Tibial artery (tissue), 4 donors: ENCODE measurements around the gene ADAM17.
"Not testable (repeated sequence)": the region's sequence is repeated elsewhere in the genome, so short reads cannot be mapped to it uniquely, and the experiment has no call there.

Source experiments
- DNase-seq, 2 donors: peaks; one replicate each; pipeline ENCODE4 v3.0.0-alpha.2; 2019
- H3K27ac ChIP-seq, 2 donors: fragments of 200-600 bp; sonication (generic) in 1 of 2; 1 replicate in 1 of 2; 2 replicates in 1 of 2; pipeline ENCODE4 v1.5.1; 2018 to 2019; ENCODE audit warnings: mild to moderate bottlenecking in 1 of 2
- H3K27me3 ChIP-seq, 2 donors: fragments of 200-600 bp; sonication (generic) in 1 of 2; one replicate each; pipeline versions ENCODE4 v1.5.1 to v1.6.0; 2016 to 2019
- H3K36me3 ChIP-seq, 3 donors: fragments of 200-600 bp; sonication (generic) in 2 of 3; one replicate each; pipeline ENCODE4 v1.5.1; 2016 to 2019; ENCODE audit warnings: mild to moderate bottlenecking in 2 of 3
- H3K4me1 ChIP-seq, 4 donors: fragments of 200-600 bp; sonication (generic) in 2 of 4; 1 replicate in 3 of 4; 2 replicates in 1 of 4; pipeline ENCODE4 v1.5.1; 2016 to 2019
- H3K4me3 ChIP-seq, 2 donors: fragments of 200-600 bp; sonication (generic) in 1 of 2; 1 replicate in 1 of 2; 2 replicates in 1 of 2; pipeline ENCODE4 v1.5.1; 2018 to 2019; ENCODE audit warnings: mild to moderate bottlenecking in 2 of 2
- H3K9me3 ChIP-seq, 3 donors: fragments of 200-600 bp; sonication (generic) in 1 of 3; one replicate each; pipeline ENCODE4 v1.5.1; 2016 to 2019
- intact Hi-C: fragments of 100-400 bp; cut with DNase I; formaldehyde crosslinking; loops from one replicate; pipeline ENCODE4 v1.15.0; 2023; ENCODE audit warnings: low total_unique reads
- TF ChIP-seq, protein P1 (sequence below), 2 experiments: fragments of 200-600 bp in 1 of 2; fragments of 450-650 bp in 1 of 2; IDR thresholded peaks; one replicate each; pipeline ENCODE4 v1.5.1; 2017 to 2019; ENCODE audit warnings: antibody characterized with exemption in 2 of 2, mild to moderate bottlenecking in 1 of 2, moderate library complexity in 1 of 2

Gene ADAM17

DNA sequence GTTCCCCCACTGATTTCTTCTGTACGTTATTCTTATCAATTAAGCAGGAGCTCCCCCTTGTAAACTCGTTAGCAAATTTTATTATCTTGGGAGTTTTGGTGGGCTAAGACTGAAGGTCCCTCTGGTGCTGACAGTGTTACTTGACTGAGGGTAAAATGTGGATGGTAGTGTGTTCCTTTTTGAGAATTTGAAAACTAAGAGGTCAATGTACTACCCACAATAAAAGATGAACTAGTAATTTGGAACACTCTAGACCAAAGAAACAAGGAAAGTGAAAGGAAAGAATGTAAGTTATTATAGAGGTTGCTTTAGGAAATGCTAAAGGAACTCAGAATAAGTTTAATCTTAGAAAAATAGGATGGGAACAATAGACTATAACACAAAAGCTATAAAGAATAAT lies 40.1 kb upstream of the ADAM17 start:
- peak overlapping the region in 1 of 2 donors; percentile 14 for H3K27ac ChIP-seq

DNA sequence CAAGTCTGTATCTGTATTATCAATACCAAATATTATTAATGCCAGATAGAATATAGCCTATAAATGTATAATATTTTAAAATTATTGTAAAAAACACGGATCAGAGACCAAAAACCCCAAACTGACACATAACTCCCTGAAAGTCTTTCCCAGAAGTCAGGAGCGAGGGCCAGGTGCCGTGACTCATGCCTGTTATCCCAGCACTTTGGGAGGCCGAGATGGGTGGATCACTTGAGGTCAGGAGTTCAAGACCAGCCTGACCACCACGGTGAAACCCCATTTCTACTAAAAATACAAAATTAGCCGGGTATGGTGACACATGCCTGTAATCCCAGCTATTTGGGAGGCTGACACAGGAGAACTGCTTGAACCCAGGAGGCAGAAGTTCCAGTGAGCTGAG lies 39.6 kb upstream of the ADAM17 start:
- Histone ChIP-seq H3K36me3 (peaks cover 13 to 29% (median 15%) of the 10 kb centered on the region in 3 donors), H3K9me3 (peaks cover 0 to 18% (median 7%) of the 10 kb centered on the region in 3 donors), H3K27ac (peak overlapping the region in 1 of 2 donors; percentile 14), H3K4me1 (peaks cover 0 to 48% (median 20%) of the 10 kb centered on the region in 4 donors)
- intact Hi-C loops, H3K4me3 ChIP-seq, H3K27me3 ChIP-seq: not testable (repeated sequence)
- DNase-seq = peak in 1 of 2 donors; percentile 31

More for the DNA sequence above, 40.1 kb upstream of the ADAM17 start:
- Histone ChIP-seq H3K4me3 (no peak overlapping the region), H3K9me3 (peaks cover 0 to 18% (median 7%) of the 10 kb centered on the region in 3 donors), H3K4me1 (peaks cover 0 to 48% (median 20%) of the 10 kb centered on the region in 4 donors), H3K27me3 (no peaks in the 10 kb centered on the region), H3K36me3 (peaks cover 16 to 34% (median 20%) of the 10 kb centered on the region in 3 donors)
- DNase-seq = no peak
- TF ChIP-seq, protein P1, sequence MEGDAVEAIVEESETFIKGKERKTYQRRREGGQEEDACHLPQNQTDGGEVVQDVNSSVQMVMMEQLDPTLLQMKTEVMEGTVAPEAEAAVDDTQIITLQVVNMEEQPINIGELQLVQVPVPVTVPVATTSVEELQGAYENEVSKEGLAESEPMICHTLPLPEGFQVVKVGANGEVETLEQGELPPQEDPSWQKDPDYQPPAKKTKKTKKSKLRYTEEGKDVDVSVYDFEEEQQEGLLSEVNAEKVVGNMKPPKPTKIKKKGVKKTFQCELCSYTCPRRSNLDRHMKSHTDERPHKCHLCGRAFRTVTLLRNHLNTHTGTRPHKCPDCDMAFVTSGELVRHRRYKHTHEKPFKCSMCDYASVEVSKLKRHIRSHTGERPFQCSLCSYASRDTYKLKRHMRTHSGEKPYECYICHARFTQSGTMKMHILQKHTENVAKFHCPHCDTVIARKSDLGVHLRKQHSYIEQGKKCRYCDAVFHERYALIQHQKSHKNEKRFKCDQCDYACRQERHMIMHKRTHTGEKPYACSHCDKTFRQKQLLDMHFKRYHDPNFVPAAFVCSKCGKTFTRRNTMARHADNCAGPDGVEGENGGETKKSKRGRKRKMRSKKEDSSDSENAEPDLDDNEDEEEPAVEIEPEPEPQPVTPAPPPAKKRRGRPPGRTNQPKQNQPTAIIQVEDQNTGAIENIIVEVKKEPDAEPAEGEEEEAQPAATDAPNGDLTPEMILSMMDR (IDR thresholded peaks at IDR 0.05) = no peak
- intact Hi-C loops = no loop called here

DNA sequence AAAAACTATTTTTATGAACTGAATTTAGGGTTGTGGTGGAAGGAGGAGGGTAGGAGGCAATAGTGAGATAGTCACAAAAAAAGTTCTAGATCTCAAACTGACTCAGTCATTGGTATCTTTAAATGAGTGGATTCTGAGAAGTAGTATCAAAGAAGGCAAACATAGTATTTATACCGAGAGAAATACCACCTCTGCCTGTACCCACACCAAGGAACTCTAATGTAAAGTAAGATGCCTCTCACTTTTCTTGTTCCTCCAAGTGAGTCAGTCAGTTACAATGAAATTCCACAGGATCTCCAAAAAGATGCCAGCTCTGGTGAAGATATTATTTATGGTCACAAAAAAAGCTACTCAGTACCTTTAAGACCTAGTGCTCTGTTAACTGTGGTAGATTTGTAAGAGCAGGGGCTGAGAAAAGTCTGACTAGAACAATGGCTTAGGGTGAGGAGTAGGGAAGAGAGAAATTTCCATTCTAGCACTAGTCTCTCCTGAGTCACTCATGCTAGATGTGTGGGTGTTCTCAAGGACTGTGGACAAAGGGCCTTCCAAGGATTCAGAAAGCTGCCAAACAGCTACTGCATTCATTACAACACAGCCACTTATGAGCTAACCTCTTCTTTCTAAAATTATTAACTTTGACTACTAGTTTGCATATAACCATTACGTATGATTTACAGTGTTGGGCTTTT lies 38.9 kb upstream of the ADAM17 start:
- Histone ChIP-seq H3K4me1 (peaks cover 0 to 48% (median 20%) of the 10 kb centered on the region in 4 donors), H3K36me3 (peaks cover 5 to 27% (median 8%) of the 10 kb centered on the region in 3 donors), H3K9me3 (peaks cover 0 to 11% (median under 1%) of the 10 kb centered on the region in 3 donors), H3K27me3 (no peaks in the 10 kb centered on the region), H3K27ac (peak overlapping the region; percentile 2 to 14), H3K4me3 (no peak overlapping the region)
- TF ChIP-seq, protein P1 (IDR thresholded peaks at IDR 0.05) = no peak
- DNase-seq = peak in 1 of 2 donors; percentile 44
- intact Hi-C loops = no loop called here

DNA sequence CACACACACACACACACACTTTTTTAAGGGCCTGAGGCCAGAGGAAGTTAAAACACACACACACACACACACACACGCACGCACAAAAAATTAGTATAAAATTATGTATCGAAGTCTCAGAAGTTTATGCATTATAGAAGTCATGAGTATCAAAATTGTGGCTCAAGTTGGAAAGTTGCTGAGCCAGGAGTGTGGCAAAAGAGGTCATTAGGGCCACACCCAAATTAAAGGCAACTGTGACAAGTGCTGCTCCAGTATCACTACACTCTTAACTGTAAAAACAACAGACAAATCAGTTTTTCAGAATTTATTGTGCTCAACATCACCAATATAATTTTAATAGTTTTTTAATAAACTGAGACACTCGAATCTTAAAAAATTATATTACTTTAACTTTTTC lies 38.3 kb upstream of the ADAM17 start:
- DNase-seq = no peak
- Histone ChIP-seq H3K36me3 (peaks cover 0 to 27% (median 6%) of the 10 kb centered on the region in 3 donors), H3K27ac (peak overlapping the region in 1 of 2 donors; percentile 14), H3K9me3 (peaks cover 0 to 6% (median 0%) of the 10 kb centered on the region in 3 donors), H3K27me3 (no peaks in the 10 kb centered on the region), H3K4me3 (no peak overlapping the region), H3K4me1 (peaks cover 0 to 48% (median 20%) of the 10 kb centered on the region in 4 donors)
- intact Hi-C loops = no loop called here
- TF ChIP-seq, protein P1 (IDR thresholded peaks at IDR 0.05) = no peak

DNA sequence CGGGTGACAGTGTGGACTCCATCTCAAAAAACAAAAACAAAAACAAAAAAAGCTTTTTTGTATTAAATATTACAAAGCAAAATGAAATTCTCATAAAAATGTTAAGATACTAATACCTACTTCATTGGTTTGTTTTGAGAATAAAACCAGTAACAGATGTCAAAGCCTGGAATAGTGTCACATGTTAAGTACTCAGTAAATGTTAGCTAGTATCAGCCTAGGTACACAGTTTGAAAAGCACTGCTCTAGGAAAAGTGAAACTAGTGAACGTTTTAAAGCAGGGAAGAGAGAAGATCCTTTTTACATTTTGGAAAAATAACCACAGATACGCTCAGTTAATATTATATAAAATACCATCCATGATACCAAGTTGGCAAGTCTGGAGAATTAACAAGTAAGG lies 37.1 kb upstream of the ADAM17 start:
- Histone ChIP-seq H3K4me1 (peaks cover 0 to 48% (median 20%) of the 10 kb centered on the region in 4 donors), H3K9me3 (no peaks in the 10 kb centered on the region), H3K4me3 (no peak overlapping the region), H3K27ac (no peak overlapping the region), H3K36me3 (peaks cover 2 to 30% (median 16%) of the 10 kb centered on the region in 3 donors), H3K27me3 (no peaks in the 10 kb centered on the region)
- intact Hi-C loops = no loop called here
- DNase-seq = no peak
- TF ChIP-seq, protein P1 (IDR thresholded peaks at IDR 0.05) = no peak

DNA sequence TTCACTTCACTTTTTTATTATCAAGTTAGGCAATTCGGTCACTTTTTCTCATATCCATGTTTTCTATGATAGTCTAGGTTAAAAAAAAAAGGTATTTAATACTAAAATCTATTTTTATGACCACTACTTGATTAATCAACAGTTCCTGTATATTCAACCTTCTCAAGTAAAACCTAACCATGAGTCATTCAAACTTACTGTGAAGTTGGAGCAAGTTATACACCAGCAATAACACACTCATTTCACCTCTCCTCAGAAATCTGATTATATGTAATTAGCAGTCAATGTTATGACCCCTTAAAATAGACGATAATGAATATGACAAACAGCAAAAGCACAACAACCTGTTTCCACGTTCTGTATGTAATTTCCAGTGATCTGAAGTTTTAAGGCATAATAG lies 35.0 kb upstream of the ADAM17 start:
- TF ChIP-seq, protein P1 (IDR thresholded peaks at IDR 0.05) = no peak
- intact Hi-C loops = no loop called here
- peaks cover 10 to 36% (median 31%) of the 10 kb centered on the region in 3 donors for H3K36me3 ChIP-seq

More for the DNA sequence above, 35.0 kb upstream of the ADAM17 start:
- H3K9me3 ChIP-seq = no peaks in the 10 kb centered on the region
- H3K4me1 ChIP-seq = peaks cover 0 to 35% (median 18%) of the 10 kb centered on the region in 4 donors
- no peaks in the 10 kb centered on the region for H3K27me3 ChIP-seq
- DNase-seq = no peak
- no peak overlapping the region for H3K27ac ChIP-seq
- H3K4me3 ChIP-seq = no peak overlapping the region
